ENCODE measurements around the gene MAEA.

- TF ChIP-seq CTCF (conservative IDR thresholded peaks at IDR 0.05; ENCODE audit: low read length) (no peak), EZH2phosphoT487 (IDR thresholded peaks at IDR 0.05; ENCODE audit: borderline replicate concordance) (no peak)
Observed at GRCh38 chr4:1350169-1350520, 60.5 kb downstream of the MAEA start.

Data from Loucy (cell line).